NCI-H446 treated with DMSO at 0.1 percent for 48 hours (cell line): ENCODE data around the gene TXNDC11.
A peak's percentile ranks its signal among the peaks of the same experiment; 100 is the strongest.

ENCODE experiments used
- DNase-seq: peaks from one replicate; lab custom pipeline; 2025; lab: John Stamatoyannopoulos, UW

Gene TXNDC11

GRCh38 chr16:11689031-11689840 is 53.4 kb downstream of the TXNDC11 start:
- no peak for DNase-seq

- no peak for DNase-seq
These were observed 54.2 kb downstream of the TXNDC11 start for GRCh38 chr16:11688520-11688886.

GRCh38 chr16:11687601-11688519 is 54.8 kb downstream of the TXNDC11 start:
- DNase-seq, result peak; percentile 61

GRCh38 chr16:11686713-11687380 is 55.8 kb downstream of the TXNDC11 start:
- DNase-seq, result no peak

GRCh38 chr16:11685844-11686618 is 56.6 kb downstream of the TXNDC11 start:
- DNase-seq, result no peak

- DNase-seq, result no peak
These were observed 58.2 kb downstream of the TXNDC11 start for GRCh38 chr16:11684231-11685025.

GRCh38 chr16:11683145-11683544 is 59.5 kb downstream of the TXNDC11 start:
- DNase-seq, result no peak

- no peak for DNase-seq
These were observed 60.0 kb downstream of the TXNDC11 start for GRCh38 chr16:11682655-11683096.

GRCh38 chr16:11681976-11682654 is 60.5 kb downstream of the TXNDC11 start:
- DNase-seq, result no peak

GRCh38 chr16:11681556-11681955 is 61.1 kb downstream of the TXNDC11 start:
- no peak for DNase-seq

GRCh38 chr16:11679941-11680911 is 62.4 kb downstream of the TXNDC11 start:
- DNase-seq, result no peak

GRCh38 chr16:11679250-11679649 is 63.4 kb downstream of the TXNDC11 start:
- no peak for DNase-seq

GRCh38 chr16:11677959-11678881 is 64.4 kb downstream of the TXNDC11 start:
- DNase-seq, result no peak

GRCh38 chr16:11677451-11677951 is 65.2 kb downstream of the TXNDC11 start:
- DNase-seq, result no peak

GRCh38 chr16:11676799-11677198 is 65.9 kb downstream of the TXNDC11 start:
- DNase-seq, result no peak

- DNase-seq, result no peak
These were observed 66.8 kb downstream of the TXNDC11 start for GRCh38 chr16:11675561-11676511.
